GM12865 (cell line): ENCODE data around the gene RANBP9.

ENCODE experiments used
- DNase-seq: peaks from one replicate; pipeline ENCODE4 v3.0.0; 2010; ENCODE audit warnings: low read depth
- H3K4me3 ChIP-seq: 2 replicates; pipeline ENCODE4 v1.5.1; 2011; ENCODE audit warnings: mild to moderate bottlenecking, low read depth, low read length, control low read depth
- TF ChIP-seq, protein P1 (sequence below): IDR thresholded peaks from 2 replicates; pipeline ENCODE4 v1.5.1; 2011; ENCODE audit warnings: low read length, control low read depth, low read depth, inconsistent platforms; ENCODE audit not compliant: insufficient read depth; ENCODE audit errors: missing control alignments

RANBP9 gene

DNA sequence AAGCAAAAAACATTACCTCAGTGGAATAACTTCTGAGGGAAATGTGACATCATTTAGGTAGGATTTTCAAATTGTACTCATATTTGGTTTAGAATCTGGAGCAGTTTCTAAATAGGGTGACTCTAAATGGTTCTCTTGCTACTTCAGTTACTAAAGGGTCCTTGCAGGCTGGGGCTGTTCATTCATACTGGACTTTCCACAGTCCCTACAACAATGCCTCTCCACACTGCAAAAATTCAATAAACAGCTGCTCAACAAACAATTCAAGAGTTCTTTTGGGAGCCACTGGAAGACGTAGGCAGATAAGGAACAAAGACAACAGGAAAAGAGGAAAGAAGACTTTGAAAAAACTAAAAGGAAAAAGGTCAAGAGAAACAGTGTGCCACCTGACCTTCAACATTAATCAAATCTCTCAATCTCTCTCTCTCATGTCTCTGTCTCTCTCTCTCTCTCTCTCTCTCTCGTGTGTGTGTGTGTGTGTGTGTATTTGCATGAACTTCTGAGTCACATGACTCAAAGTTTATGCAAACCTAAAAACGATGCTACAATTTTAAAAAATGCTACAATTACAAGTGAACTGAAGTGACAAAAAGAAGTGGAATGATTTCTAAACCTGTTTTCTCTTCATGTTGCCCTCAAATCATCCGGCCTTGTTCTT lies 82.0 kb downstream of the RANBP9 start:
- no peak overlapping the region for H3K4me3 ChIP-seq
- no peak for DNase-seq
- TF ChIP-seq, protein P1, sequence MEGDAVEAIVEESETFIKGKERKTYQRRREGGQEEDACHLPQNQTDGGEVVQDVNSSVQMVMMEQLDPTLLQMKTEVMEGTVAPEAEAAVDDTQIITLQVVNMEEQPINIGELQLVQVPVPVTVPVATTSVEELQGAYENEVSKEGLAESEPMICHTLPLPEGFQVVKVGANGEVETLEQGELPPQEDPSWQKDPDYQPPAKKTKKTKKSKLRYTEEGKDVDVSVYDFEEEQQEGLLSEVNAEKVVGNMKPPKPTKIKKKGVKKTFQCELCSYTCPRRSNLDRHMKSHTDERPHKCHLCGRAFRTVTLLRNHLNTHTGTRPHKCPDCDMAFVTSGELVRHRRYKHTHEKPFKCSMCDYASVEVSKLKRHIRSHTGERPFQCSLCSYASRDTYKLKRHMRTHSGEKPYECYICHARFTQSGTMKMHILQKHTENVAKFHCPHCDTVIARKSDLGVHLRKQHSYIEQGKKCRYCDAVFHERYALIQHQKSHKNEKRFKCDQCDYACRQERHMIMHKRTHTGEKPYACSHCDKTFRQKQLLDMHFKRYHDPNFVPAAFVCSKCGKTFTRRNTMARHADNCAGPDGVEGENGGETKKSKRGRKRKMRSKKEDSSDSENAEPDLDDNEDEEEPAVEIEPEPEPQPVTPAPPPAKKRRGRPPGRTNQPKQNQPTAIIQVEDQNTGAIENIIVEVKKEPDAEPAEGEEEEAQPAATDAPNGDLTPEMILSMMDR: no peak

DNA sequence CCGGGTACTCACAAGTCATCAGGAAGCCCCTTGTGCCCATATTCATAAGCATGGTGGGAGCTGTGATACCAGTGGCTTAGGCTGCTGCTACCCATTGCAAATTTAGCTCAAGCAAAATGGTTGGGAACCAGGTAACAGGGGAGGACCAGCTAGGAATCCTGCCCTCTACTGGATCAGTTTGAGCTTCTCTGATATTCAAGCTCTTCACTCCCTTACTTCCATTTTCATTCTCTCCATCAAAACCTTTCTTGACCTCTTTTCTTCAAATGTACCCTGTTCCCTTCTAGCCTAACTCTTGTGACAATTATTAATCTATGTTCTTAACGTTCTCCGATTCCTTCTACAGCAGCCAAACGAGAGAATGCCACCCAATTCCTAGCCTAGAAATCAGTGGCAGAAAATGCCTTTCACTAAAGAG lies 86.8 kb downstream of the RANBP9 start:
- TF ChIP-seq, protein P1: peak; percentile 58
- no peak overlapping the region for H3K4me3 ChIP-seq
- peak; percentile 69 for DNase-seq

DNA sequence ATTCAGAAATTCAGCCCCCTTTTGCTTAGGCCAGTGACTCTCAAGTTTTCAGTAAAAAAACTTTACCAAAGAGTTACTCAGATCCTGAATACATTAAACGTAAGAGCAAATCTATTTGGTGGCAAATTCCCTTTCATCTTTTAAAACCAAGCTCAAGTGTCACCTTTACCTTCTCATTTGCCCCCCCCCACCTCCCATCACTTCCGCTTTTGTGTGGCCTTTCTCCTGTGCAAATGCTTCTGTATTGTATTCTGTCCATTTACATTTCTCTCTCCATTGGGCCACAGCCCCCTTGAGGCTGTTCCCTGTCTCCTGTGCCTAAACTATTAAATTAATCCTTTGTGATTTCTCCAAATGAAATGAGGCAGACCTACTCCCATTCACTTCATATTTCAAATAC lies 94.6 kb downstream of the RANBP9 start:
- no peak overlapping the region for H3K4me3 ChIP-seq
- no peak for DNase-seq
- TF ChIP-seq, protein P1: no peak

DNA sequence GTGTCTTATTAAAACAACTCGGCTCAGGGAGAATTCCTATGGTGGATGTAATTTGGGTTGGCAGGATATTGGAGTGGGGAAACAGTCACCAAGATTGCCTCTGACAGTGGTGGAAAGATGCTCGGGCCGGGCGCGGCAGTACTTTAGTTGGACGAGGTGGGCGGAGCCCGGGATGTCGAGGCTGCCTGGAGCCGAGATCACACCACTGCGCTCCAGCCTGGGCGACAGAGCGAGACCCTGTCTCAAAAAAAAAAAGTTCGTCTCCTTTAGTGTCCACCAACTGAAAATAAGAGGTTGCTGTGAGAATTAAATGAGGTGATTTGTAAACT lies 95.9 kb downstream of the RANBP9 start:
- peak overlapping the region; percentile 91 for H3K4me3 ChIP-seq
- TF ChIP-seq, protein P1: no peak
- DNase-seq: peak; percentile 39

DNA sequence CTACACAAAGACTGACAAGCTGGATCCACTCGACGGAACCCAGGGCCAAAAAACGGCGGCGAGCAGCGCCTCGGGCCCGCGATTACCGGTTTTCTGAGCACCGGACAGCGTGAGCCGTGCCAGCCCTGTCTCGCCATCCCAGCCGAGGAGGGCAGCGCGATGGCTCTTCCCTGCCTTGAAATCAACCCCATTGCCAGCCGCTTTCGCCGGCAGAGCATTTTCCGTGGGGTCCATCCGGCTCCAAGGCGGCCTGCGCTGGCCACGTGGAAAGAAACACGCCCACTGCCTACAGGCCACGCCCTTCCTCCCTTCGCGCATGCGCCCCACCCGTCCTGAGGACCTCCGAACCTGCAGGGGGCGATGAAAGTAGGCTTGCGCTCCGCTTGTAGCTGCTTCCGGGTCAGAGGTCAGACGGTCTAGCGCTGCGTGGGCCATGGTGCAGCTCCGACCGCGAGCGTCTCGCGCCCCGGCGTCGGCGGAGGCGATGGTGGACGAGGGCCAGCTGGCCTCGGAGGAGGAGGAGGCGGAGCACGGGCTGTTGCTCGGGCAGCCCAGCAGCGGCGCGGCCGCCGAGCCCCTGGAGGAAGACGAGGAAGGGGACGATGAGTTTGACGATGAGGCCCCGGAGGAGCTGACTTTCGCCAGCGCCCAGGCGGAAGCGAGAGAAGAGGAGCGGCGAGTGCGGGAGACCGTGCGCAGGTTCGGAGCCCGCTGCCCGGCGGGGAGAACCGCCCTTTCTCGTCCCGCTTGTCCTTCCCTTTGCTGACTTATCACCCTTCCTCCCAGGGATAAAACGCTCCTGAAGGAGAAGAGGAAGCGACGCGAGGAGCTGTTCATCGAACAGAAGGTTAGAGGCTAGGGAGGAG lies 96.5 kb downstream of the RANBP9 start, which contains the start of gene NOL7:
NOL7 (plus strand) TSS at position 410 of the 866 bp plus-strand sequence; CDS start at position 434, 24 bp downstream.
- DNase-seq: peak; percentile 99
- TF ChIP-seq, protein P1: peak; percentile 95
- peak within 1 kb of the TSS; percentile 91 for H3K4me3 ChIP-seq

DNA sequence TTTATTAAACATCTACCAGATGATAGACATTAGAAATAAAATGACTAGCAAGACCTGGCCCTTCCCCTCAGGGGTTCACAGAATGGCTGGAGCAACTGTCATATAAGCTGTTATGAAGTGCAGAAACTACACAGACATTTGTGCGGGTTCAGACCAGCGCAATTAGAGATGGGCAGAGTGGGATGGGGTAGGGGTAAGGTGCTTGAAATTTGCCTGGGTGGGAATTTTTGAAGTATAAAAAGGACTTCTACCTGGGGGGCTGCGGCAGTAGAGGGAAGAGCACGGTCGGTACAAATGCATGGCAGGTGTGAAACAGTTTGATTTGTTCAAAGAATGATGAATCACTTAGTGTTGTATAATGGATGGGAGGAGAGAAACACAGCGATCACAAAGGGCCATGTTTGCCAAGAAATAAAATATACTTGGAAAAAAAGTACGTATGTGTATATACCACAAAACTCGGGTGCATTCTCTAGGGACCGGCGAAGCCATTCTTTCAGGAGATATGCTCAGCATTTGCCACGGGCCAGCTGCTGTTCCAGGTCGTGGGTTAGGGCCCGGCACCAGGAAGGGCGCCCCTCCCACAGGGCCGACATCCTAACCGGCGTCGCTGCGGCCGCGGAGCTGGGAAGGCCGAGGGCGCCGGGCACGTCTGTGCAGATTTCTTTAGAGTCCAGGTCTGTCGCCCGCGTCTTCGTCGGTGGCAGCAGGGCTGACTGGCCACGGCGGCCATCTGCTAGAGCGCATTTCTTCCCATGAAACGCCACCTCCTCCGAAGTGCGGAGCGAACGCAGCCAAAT lies 97.3 kb downstream of the RANBP9 start:
- H3K4me3 ChIP-seq: peak overlapping the region; percentile 91
- peak; percentile 56 for DNase-seq
- TF ChIP-seq, protein P1: no peak
